Natural killer cell (primary cell): ENCODE results near the gene WFDC12. TPM values are rescaled to one million over a fixed set of nuclear protein-coding genes. Genes with fewer than 3 reads are reported as not detected.
"Not testable (repeated sequence)": the region's sequence is repeated elsewhere in the genome, so short reads cannot be mapped to it uniquely, and the experiment has no call there.

Source experiments
- ATAC-seq, 3 donors: fragments of 150-1000 bp in 2 of 3; fragments of 200-7000 bp in 1 of 3; cut with Tn5 transposase; 1 replicate in 1 of 3; 2 replicates in 2 of 3; pipeline ENCODE4 v1.10.0; 2021; ENCODE audit warnings: mild to moderate bottlenecking in 2 of 3, moderate library complexity in 2 of 3
- DNase-seq, 2 donors: peaks; one replicate each; pipeline versions ENCODE4 v3.0.0 to v3.0.0-alpha.2; 2013 to 2021; ENCODE audit warnings: mixed read lengths in 1 of 2
- H3K27ac ChIP-seq: one replicate; pipeline ENCODE4 v1.5.1; 2013; ENCODE audit warnings: mild to moderate bottlenecking, low read length
- H3K27me3 ChIP-seq: one replicate; pipeline ENCODE4 v1.6.1; 2013; ENCODE audit warnings: low read length; ENCODE audit not compliant: control insufficient read depth, insufficient read depth
- H3K36me3 ChIP-seq: one replicate; pipeline ENCODE4 v1.6.1; 2013; ENCODE audit warnings: low read length; ENCODE audit not compliant: control insufficient read depth, insufficient read depth
- H3K4me1 ChIP-seq: one replicate; pipeline ENCODE4 v1.6.1; 2013; ENCODE audit warnings: low read length; ENCODE audit not compliant: control insufficient read depth, insufficient read depth
- H3K4me3 ChIP-seq: one replicate; pipeline ENCODE4 v1.5.1; 2013; ENCODE audit warnings: low read length
- H3K9me3 ChIP-seq: one replicate; pipeline ENCODE4 v1.6.1; 2013; ENCODE audit warnings: low read length; ENCODE audit not compliant: control insufficient read depth, insufficient read depth
- H3K27ac Mint-ChIP-seq, 2 donors: one replicate each; pipeline ENCODE4 v1.8.0; 2022; ENCODE audit warnings: mild to moderate bottlenecking in 2 of 2, mixed read lengths in 2 of 2, moderate library complexity in 1 of 2
- H3K27me3 Mint-ChIP-seq, 2 donors: one replicate each; pipeline ENCODE4 v1.8.0; 2022; ENCODE audit warnings: low read depth in 2 of 2, mixed read lengths in 2 of 2
- H3K36me3 Mint-ChIP-seq: one replicate; pipeline ENCODE4 v1.8.0; 2022; ENCODE audit warnings: mixed read lengths
- H3K4me1 Mint-ChIP-seq, 2 donors: one replicate each; pipeline ENCODE4 v1.8.0; 2022; ENCODE audit warnings: mixed read lengths in 2 of 2
- H3K4me3 Mint-ChIP-seq: one replicate; pipeline ENCODE4 v1.8.0; 2022; ENCODE audit warnings: mild to moderate bottlenecking, moderate library complexity, mixed read lengths
- H3K9me3 Mint-ChIP-seq, 2 donors: one replicate each; pipeline ENCODE4 v1.8.0; 2022; ENCODE audit warnings: mixed read lengths in 2 of 2
- CTCF ChIP-seq: fragments of 200-600 bp; IDR thresholded peaks from one replicate; pipeline ENCODE4 v1.8.0; 2022; ENCODE audit warnings: antibody characterized with exemption
- WGBS: methylation state at CpG from one replicate; pipeline ENCODE4 v1.1.7; 2013; ENCODE audit warnings: missing lambda C conversion rate; ENCODE audit not compliant: insufficient coverage; 5-methylcytosine and 5-hydroxymethylcytosine counted together
- intact Hi-C: fragments of 100-400 bp; cut with micrococcal nuclease; formaldehyde crosslinking; loops from one replicate; pipeline ENCODE4 v1.14.2; 2022
- total RNA-seq, 4 donors: library from RNA; stranded (reverse); fragments of 120-200 nt in 1 of 4; gene quantifications; one replicate each; pipeline versions ENCODE4 v1.2.3 to v1.2.4, GENCODE V29; 2013 to 2022

The WFDC12 gene
- total RNA-seq, 3 donors from 2014 or later (not counting 1 experiment from before 2014, with no cell fraction given): not detected

- Histone ChIP-seq H3K27ac (no peak overlapping the region), H3K36me3 (no peaks in the 10 kb centered on the region), H3K9me3 (no peaks in the 10 kb centered on the region), H3K4me1 (no peaks in the 10 kb centered on the region), H3K27me3 (no peaks in the 10 kb centered on the region), H3K4me3 (no peak overlapping the region)
- 73% methylated on average over 1 of the region's 1 CpG for WGBS
- Mint-ChIP-seq H3K4me3 (no peak overlapping the region), H3K4me1 (no peaks in the 10 kb centered on the region), H3K9me3 (peaks cover 10 to 27% of the 10 kb centered on the region in 2 donors), H3K36me3 (peaks cover 20% of the 10 kb centered on the region), H3K27ac (no peak overlapping the region), H3K27me3 (peaks cover 37 to 70% of the 10 kb centered on the region in 2 donors)
- intact Hi-C loops: no loop called here
- TF ChIP-seq CTCF: no peak
- DNase-seq: no peak
- no peak for ATAC-seq
Measured at GRCh38 chr20:45163083-45163803, 39.0 kb upstream of the WFDC12 start.

- Histone ChIP-seq H3K27me3 (no peaks in the 10 kb centered on the region), H3K4me1 (no peaks in the 10 kb centered on the region), H3K4me3 (no peak overlapping the region), H3K9me3 (no peaks in the 10 kb centered on the region), H3K36me3 (no peaks in the 10 kb centered on the region), H3K27ac (no peak overlapping the region)
- no peak for ATAC-seq
- H3K27ac Mint-ChIP-seq: no peak overlapping the region
- no peak overlapping the region for H3K4me3 Mint-ChIP-seq
- DNase-seq: no peak
- H3K36me3 Mint-ChIP-seq: peaks cover 22% of the 10 kb centered on the region
- 56% methylated on average over 1 of the region's 1 CpG for WGBS
- no peak for TF ChIP-seq CTCF
- H3K27me3 Mint-ChIP-seq: peaks cover 14 to 73% of the 10 kb centered on the region in 2 donors
- H3K9me3 Mint-ChIP-seq: peaks cover 10 to 16% of the 10 kb centered on the region in 2 donors
- H3K4me1 Mint-ChIP-seq: no peaks in the 10 kb centered on the region
- intact Hi-C loops: no loop called here
Measured at GRCh38 chr20:45157962-45158361, 33.7 kb upstream of the WFDC12 start.

- WGBS: 0% methylated on average over 1 of the region's 2 CpGs
- Mint-ChIP-seq H3K36me3 (peaks cover 22% of the 10 kb centered on the region), H3K9me3 (peaks cover 7 to 9% of the 10 kb centered on the region in 2 donors), H3K27me3 (peaks cover 8 to 74% of the 10 kb centered on the region in 2 donors), H3K4me3 (no peak overlapping the region), H3K27ac (no peak overlapping the region), H3K4me1 (no peaks in the 10 kb centered on the region)
- no peak for ATAC-seq
- TF ChIP-seq CTCF: no peak
- no peak for DNase-seq
- Histone ChIP-seq H3K27ac (no peak overlapping the region), H3K4me3 (no peak overlapping the region), H3K36me3 (no peaks in the 10 kb centered on the region), H3K9me3 (no peaks in the 10 kb centered on the region), H3K27me3 (no peaks in the 10 kb centered on the region), H3K4me1 (no peaks in the 10 kb centered on the region)
- intact Hi-C loops: no loop called here
Measured at GRCh38 chr20:45156713-45157112, 32.4 kb upstream of the WFDC12 start.

- 80% methylated on average over 1 of the region's 1 CpG for WGBS
- DNase-seq, H3K36me3 ChIP-seq, H3K27me3 ChIP-seq, intact Hi-C loops, H3K9me3 ChIP-seq, ATAC-seq, H3K4me3 Mint-ChIP-seq, H3K4me1 Mint-ChIP-seq, H3K9me3 Mint-ChIP-seq, H3K4me3 ChIP-seq, H3K4me1 ChIP-seq, H3K27ac ChIP-seq, H3K27ac Mint-ChIP-seq: not testable (repeated sequence)
- Mint-ChIP-seq H3K36me3 (peaks cover 18% of the 10 kb centered on the region), H3K27me3 (peaks cover 8 to 71% of the 10 kb centered on the region in 2 donors)
Measured at GRCh38 chr20:45154794-45155193, 30.5 kb upstream of the WFDC12 start.
